ENCODE measurements around the gene BIVM. TPM values are rescaled to one million over a fixed set of nuclear protein-coding genes. Genes with fewer than 3 reads are reported as not detected.

The BIVM gene
- total and polyA plus RNA-seq, 2 experiments from 2014 or later: 3.2 to 4.2 TPM

- no peak overlapping the region for H3K4me3 ChIP-seq
- Mint-ChIP-seq H3K27me3 (ENCODE audit: insufficient read depth, low read depth, poor library complexity) (no peaks in the 10 kb centered on the region), H3K9me3 (no peaks in the 10 kb centered on the region), H3K27ac (no peak overlapping the region), H3K4me3 (no peak overlapping the region), H3K4me1 (no peaks in the 10 kb centered on the region), H3K36me3 (ENCODE audit: low read depth) (no peaks in the 10 kb centered on the region)
- H2AFZ ChIP-seq: no peak overlapping the region
- ATAC-seq: no peak
- H3K9me2 ChIP-seq (ENCODE audit: insufficient read depth): no peaks in the 10 kb centered on the region
- no peaks in the 10 kb centered on the region for H3K27me3 ChIP-seq (ENCODE audit: insufficient read depth)
- no peaks in the 10 kb centered on the region for H3F3A ChIP-seq (replicated peaks; ENCODE audit: low read depth)
- H3K36me3 ChIP-seq (ENCODE audit: insufficient read depth): no peaks in the 10 kb centered on the region
- H3K4me2 ChIP-seq: no peak overlapping the region
- TF ChIP-seq POLR2AphosphoS5 (IDR thresholded peaks at IDR 0.05; ENCODE audit: low read depth) (no peak), EZH2phosphoT487 (IDR thresholded peaks at IDR 0.05; ENCODE audit: unreplicated experiment) (no peak), ZNF331 (CRISPR knock-in tag; IDR thresholded peaks at IDR 0.05; ENCODE audit: low read depth) (no peak), CTCF (conservative IDR thresholded peaks at IDR 0.05; ENCODE audit: low read depth in 2 of 2) (no peak), ZNF462 (CRISPR knock-in tag; IDR thresholded peaks at IDR 0.05) (no peak), JUNB (IDR thresholded peaks at IDR 0.05; ENCODE audit: unreplicated experiment) (no peak)
- H3K27ac ChIP-seq (ENCODE audit: low read depth): no peak overlapping the region
- H3K79me2 ChIP-seq (replicated peaks; ENCODE audit: insufficient read depth): no peaks in the 10 kb centered on the region
- no peak for DNase-seq (ENCODE audit: low spot score)
- no peaks in the 10 kb centered on the region for H3K4me1 ChIP-seq (ENCODE audit: insufficient read depth)
- no peaks in the 10 kb centered on the region for H4K20me1 ChIP-seq (replicated peaks; ENCODE audit: insufficient read depth)
Measured at GRCh38 chr13:102836471-102836870, 37.6 kb downstream of the BIVM start.
